ENCODE data around the gene TMED9.
A peak's percentile ranks its signal among the peaks of the same experiment; 100 is the strongest.

Gene TMED9

DNA sequence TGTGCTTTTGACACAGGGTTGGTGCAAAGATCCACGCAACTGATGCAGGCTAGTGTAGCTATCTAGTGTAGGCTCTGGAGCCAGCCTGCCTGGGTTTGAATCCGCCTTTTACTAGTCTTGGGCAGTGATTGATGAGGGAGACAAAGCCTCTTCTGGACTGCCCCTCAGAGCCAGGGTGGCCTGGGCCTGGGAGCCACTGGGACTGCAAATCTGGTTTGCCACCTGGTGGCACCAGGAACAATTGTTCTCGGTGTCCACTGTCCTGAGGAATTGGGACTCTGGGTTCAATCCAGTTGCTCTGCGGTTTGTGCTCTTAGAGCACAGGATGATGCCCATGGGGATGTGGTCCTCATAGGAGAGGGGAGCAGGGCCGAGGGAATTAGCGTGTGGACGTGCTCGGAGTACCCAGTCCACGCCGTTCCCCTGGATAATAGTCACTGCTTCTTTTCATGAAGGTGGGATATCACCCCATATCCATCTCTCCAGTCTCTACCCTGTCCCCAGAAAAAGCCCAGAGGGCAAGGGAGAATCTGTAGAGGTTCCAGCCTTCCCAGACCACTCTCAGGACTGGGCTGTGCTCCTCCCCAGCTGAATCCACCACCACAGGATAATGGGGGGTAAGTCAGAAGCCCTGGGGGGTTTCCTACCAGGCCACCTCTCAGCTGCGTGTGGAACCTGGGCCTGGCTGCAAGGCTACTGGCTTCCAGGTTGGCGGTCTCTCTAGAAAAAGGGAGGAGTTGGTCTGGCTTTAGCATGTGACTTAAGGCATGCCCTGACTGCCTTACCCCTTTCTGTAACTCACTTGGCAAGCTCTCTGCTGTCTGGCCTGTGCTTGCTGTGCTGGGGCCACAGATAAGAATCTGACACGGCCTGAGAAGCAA lies 9.8 kb downstream of the TMED9 start:
- H3K9me3 ChIP-seq (ENCODE audit: control insufficient read depth, low read length): no peaks in the 10 kb centered on the region
- H3K4me3 ChIP-seq (ENCODE audit: low read length): no peak overlapping the region
- H3K27me3 ChIP-seq (ENCODE audit: control insufficient read depth, insufficient read depth, low read length): no peaks in the 10 kb centered on the region
- no peaks in the 10 kb centered on the region for H3K36me3 ChIP-seq (ENCODE audit: control insufficient read depth, insufficient read depth, low read length)
- H3K9ac ChIP-seq (ENCODE audit: low read length): no peak overlapping the region
- H3K4me1 ChIP-seq (ENCODE audit: control insufficient read depth, insufficient read depth, low read length): peaks cover 28% of the 10 kb centered on the region

DNA sequence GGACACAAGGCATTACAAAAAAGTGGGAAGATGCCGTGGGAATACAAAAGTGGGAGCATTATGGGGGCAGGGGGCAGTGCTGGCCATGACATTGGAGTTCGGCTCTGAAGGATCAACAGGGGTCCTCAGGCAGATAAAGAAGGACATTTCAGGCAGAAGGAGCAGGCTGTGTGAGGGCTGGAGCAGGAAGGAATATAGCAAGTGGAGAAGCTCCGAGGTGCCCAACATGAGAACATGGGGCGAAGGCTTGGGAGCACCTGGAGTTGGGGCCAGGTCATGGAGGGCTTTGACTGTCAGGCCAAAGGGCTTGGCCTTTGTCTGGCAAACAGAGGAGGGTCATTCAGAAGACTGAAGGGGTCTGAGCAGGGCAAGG lies 10.4 kb downstream of the TMED9 start:
- Histone ChIP-seq H3K9ac (ENCODE audit: low read length) (no peak overlapping the region), H3K4me3 (ENCODE audit: low read length) (no peak overlapping the region), H3K4me1 (ENCODE audit: control insufficient read depth, insufficient read depth, low read length) (peaks cover 33% of the 10 kb centered on the region), H3K27me3 (ENCODE audit: control insufficient read depth, insufficient read depth, low read length) (no peaks in the 10 kb centered on the region), H3K9me3 (ENCODE audit: control insufficient read depth, low read length) (no peaks in the 10 kb centered on the region), H3K36me3 (ENCODE audit: control insufficient read depth, insufficient read depth, low read length) (no peaks in the 10 kb centered on the region)

DNA sequence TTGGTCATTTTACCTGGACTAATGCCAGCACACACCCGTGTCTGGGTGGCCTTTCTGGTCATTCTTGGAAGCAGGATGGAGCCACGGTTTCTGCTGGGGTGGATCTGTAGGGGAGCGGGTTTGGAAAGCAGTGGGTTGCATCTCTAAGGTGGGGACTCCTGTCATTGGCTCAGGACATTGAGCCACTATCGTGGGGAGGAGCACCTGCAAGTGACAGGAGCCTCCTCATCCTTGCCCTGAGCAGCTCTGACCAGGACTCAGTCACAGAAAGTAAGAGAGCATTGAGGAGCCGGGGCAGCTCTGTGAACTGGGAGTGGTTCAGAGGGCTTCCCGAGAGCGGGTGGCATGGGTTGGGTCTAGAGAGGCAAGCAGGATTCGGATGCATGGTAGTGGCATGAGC lies 11.6 kb downstream of the TMED9 start:
- Histone ChIP-seq H3K27me3 (ENCODE audit: control insufficient read depth, insufficient read depth, low read length) (no peaks in the 10 kb centered on the region), H3K36me3 (ENCODE audit: control insufficient read depth, insufficient read depth, low read length) (no peaks in the 10 kb centered on the region), H3K9ac (ENCODE audit: low read length) (no peak overlapping the region), H3K9me3 (ENCODE audit: control insufficient read depth, low read length) (no peaks in the 10 kb centered on the region), H3K4me3 (ENCODE audit: low read length) (no peak overlapping the region), H3K4me1 (ENCODE audit: control insufficient read depth, insufficient read depth, low read length) (peaks cover 37% of the 10 kb centered on the region)

DNA sequence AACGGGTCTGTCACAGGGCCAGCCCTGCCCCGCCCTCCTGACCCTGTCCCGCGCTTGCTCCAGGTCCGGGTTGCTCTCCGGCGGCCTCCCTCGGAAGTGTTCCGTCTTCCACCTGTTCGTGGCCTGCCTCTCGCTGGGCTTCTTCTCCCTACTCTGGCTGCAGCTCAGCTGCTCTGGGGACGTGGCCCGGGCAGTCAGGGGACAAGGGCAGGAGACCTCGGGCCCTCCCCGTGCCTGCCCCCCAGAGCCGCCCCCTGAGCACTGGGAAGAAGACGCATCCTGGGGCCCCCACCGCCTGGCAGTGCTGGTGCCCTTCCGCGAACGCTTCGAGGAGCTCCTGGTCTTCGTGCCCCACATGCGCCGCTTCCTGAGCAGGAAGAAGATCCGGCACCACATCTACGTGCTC lies 12.1 kb downstream of the TMED9 start:
- peaks cover 37% of the 10 kb centered on the region for H3K4me1 ChIP-seq (ENCODE audit: control insufficient read depth, insufficient read depth, low read length)

DNA sequence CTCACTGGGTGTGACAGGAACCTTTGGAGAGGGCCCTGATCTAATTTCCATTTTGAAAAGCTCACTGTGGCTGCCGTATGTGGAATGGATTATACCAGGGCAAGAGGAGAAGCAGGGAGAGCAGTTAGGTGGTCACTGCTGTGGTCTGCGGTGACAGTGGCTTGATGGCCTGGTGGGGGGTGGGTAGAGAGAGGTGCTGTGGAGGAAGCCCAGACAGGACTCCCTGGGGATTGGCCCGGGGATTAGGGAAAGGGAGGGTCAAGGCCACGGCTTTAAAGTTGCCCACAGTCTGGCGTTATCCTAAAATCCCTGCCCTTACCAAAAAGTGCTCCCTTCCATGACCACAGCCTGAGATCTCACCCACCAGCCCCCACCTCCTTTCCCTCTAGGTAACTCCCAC lies 12.7 kb downstream of the TMED9 start:
- peak overlapping the region; percentile 36 for H3K9ac ChIP-seq (ENCODE audit: low read length)
- no peaks in the 10 kb centered on the region for H3K36me3 ChIP-seq (ENCODE audit: control insufficient read depth, insufficient read depth, low read length)
- no peaks in the 10 kb centered on the region for H3K9me3 ChIP-seq (ENCODE audit: control insufficient read depth, low read length)
- H3K4me1 ChIP-seq (ENCODE audit: control insufficient read depth, insufficient read depth, low read length): peaks cover 37% of the 10 kb centered on the region
- no peak overlapping the region for H3K4me3 ChIP-seq (ENCODE audit: low read length)
- no peaks in the 10 kb centered on the region for H3K27me3 ChIP-seq (ENCODE audit: control insufficient read depth, insufficient read depth, low read length)

More for the DNA sequence above, 12.1 kb downstream of the TMED9 start:
- no peaks in the 10 kb centered on the region for H3K9me3 ChIP-seq (ENCODE audit: control insufficient read depth, low read length)
- H3K36me3 ChIP-seq (ENCODE audit: control insufficient read depth, insufficient read depth, low read length): no peaks in the 10 kb centered on the region
- no peak overlapping the region for H3K9ac ChIP-seq (ENCODE audit: low read length)
- H3K27me3 ChIP-seq (ENCODE audit: control insufficient read depth, insufficient read depth, low read length): no peaks in the 10 kb centered on the region
- no peak overlapping the region for H3K4me3 ChIP-seq (ENCODE audit: low read length)

DNA sequence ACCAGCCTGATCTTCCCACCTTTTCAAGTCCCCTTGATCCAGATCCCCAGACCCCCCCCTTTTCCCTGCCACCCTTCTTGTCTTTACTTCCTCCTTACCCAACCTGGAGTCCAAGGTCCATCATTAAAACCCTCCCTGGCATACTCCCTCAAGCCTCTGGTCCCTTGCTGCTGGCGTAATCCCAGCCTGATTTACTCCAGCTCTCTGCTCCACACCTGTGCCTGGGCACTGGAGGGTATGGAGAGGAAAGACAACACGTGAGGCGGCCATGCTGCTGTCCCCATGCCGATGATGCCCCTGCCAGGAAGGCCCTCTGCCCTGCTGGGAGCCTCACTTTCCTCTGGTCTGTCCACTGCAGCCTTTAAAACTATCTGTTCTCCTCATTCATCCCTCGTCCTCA lies 13.1 kb downstream of the TMED9 start:
- Histone ChIP-seq H3K27me3 (ENCODE audit: control insufficient read depth, insufficient read depth, low read length) (no peaks in the 10 kb centered on the region), H3K36me3 (ENCODE audit: control insufficient read depth, insufficient read depth, low read length) (no peaks in the 10 kb centered on the region), H3K4me3 (ENCODE audit: low read length) (no peak overlapping the region), H3K9me3 (ENCODE audit: control insufficient read depth, low read length) (no peaks in the 10 kb centered on the region), H3K9ac (ENCODE audit: low read length) (peak overlapping the region; percentile 36), H3K4me1 (ENCODE audit: control insufficient read depth, insufficient read depth, low read length) (peaks cover 37% of the 10 kb centered on the region)

DNA sequence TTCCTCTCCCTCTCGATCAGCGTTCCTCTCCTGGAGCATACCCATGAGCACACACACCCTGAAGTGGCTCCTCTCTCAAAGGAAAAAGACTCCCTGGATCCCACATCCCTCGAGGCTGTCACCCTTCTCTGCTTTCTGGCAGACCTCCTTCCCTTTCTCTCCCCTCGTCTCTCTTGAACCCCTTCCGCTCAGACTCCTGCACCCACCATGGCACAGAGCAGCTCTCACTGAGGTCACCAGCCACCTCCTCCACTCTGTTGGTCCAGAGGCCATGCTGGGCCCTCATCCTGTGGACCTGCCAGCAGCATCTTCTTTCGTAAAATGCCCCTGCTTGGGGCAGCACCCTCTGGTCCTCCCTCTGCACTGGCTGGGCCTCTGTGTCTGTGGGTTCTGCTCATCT lies 13.7 kb downstream of the TMED9 start:
- H3K4me1 ChIP-seq (ENCODE audit: control insufficient read depth, insufficient read depth, low read length): peaks cover 35% of the 10 kb centered on the region
- no peaks in the 10 kb centered on the region for H3K36me3 ChIP-seq (ENCODE audit: control insufficient read depth, insufficient read depth, low read length)
- H3K9me3 ChIP-seq (ENCODE audit: control insufficient read depth, low read length): no peaks in the 10 kb centered on the region
- no peaks in the 10 kb centered on the region for H3K27me3 ChIP-seq (ENCODE audit: control insufficient read depth, insufficient read depth, low read length)
- H3K4me3 ChIP-seq (ENCODE audit: low read length): no peak overlapping the region
- no peak overlapping the region for H3K9ac ChIP-seq (ENCODE audit: low read length)

DNA sequence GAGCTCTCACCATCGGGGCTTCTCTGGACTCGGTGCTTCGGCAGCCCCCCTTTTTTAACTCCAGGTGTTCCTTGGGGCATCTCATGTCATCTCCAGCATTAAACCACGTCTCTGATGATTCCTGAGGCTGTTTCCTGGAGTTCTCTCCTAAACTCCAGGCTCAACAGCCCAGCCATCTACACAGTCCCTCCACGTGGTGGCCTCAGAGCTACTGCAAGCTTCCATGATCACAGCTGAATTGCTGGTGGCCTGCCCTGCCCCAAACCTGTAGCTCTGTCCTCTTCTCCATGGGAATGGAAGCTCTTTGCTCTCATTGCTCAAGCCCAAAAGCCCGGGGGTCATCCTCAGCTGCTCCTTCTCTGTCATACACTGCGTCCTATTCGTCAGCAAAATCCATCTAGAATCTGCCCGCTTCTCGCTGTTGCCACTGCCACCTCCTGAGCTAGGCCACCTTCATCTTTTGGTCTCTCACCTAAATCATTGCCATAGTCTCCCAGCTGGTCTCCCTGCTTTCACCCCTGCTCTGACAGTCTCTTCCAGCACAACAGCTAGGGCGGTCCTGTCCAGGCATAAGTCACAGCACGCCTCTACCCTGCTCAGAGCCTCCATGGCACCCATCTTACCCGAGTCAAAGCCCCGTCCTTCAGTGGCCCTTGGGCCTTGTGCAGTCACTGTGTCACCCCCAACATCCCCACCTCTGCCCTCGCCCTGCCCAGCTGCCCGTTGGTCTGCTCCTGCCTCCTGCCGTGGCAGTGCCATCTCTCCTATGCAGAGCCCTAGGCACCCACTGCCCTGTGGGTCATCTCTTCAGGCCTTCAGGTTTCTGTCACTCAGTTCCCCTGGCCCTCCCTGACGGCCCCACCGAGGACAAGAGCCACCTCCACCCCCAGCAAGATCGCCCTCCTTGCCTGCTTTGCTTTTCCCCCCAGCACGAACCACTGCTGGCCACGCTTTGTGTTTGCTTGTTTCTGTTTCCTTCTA lies 14.4 kb downstream of the TMED9 start:
- H3K27me3 ChIP-seq (ENCODE audit: control insufficient read depth, insufficient read depth, low read length): no peaks in the 10 kb centered on the region
- peaks cover 28% of the 10 kb centered on the region for H3K4me1 ChIP-seq (ENCODE audit: control insufficient read depth, insufficient read depth, low read length)
- no peak overlapping the region for H3K4me3 ChIP-seq (ENCODE audit: low read length)
- no peaks in the 10 kb centered on the region for H3K36me3 ChIP-seq (ENCODE audit: control insufficient read depth, insufficient read depth, low read length)
- H3K9ac ChIP-seq (ENCODE audit: low read length): no peak overlapping the region
- no peaks in the 10 kb centered on the region for H3K9me3 ChIP-seq (ENCODE audit: control insufficient read depth, low read length)

DNA sequence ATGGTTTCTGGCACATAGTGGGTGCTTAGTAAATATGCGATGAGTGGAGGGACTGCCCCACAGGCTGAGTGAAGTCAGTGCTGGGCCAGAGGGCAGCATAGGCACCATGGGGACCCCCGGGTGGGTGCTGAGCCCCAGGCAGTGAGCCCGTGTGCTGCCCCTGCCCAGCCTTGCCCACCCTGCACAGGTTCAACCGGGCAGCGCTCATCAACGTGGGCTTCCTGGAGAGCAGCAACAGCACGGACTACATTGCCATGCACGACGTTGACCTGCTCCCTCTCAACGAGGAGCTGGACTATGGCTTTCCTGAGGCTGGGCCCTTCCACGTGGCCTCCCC lies 15.1 kb downstream of the TMED9 start:
- Histone ChIP-seq H3K4me1 (ENCODE audit: control insufficient read depth, insufficient read depth, low read length) (peaks cover 23% of the 10 kb centered on the region), H3K36me3 (ENCODE audit: control insufficient read depth, insufficient read depth, low read length) (no peaks in the 10 kb centered on the region), H3K9ac (ENCODE audit: low read length) (no peak overlapping the region), H3K9me3 (ENCODE audit: control insufficient read depth, low read length) (no peaks in the 10 kb centered on the region), H3K4me3 (ENCODE audit: low read length) (no peak overlapping the region), H3K27me3 (ENCODE audit: control insufficient read depth, insufficient read depth, low read length) (no peaks in the 10 kb centered on the region)

DNA sequence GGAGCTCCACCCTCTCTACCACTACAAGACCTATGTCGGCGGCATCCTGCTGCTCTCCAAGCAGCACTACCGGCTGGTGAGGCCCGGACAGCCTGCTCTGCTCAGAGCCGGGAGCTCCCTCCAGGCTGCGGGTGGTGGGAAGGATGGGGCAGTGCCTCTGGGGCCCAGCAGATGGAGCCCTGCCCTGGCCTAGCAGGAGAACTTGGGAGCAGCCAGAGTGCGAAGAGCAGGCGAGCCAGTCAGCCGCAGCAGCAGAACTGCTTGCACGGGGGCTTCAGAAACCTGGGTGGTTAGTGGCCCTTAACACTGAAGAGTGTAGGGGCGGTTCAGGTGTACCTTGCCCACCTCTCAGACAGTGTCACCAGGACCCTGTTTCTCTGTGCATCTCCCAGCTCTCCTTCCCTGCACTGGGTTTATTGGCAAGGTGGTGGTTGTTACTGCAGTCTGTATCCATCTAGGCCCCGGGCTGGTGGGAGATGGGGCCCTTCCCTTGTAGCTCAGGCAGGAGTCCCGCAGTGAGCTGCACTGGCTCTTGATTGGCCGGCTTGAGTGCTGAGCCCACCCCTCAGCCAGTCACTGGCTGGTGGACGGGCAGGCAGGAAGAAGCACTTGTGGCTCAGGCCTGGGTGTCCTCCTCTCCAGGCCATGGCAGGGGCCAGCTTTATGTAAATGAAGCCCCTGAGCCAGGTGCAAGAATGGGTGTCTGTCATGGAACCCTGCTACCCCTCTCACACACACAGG lies 15.6 kb downstream of the TMED9 start:
- no peaks in the 10 kb centered on the region for H3K27me3 ChIP-seq (ENCODE audit: control insufficient read depth, insufficient read depth, low read length)
- H3K9me3 ChIP-seq (ENCODE audit: control insufficient read depth, low read length): no peaks in the 10 kb centered on the region
- peaks cover 23% of the 10 kb centered on the region for H3K4me1 ChIP-seq (ENCODE audit: control insufficient read depth, insufficient read depth, low read length)
- H3K4me3 ChIP-seq (ENCODE audit: low read length): no peak overlapping the region
- no peak overlapping the region for H3K9ac ChIP-seq (ENCODE audit: low read length)
- no peaks in the 10 kb centered on the region for H3K36me3 ChIP-seq (ENCODE audit: control insufficient read depth, insufficient read depth, low read length)

DNA sequence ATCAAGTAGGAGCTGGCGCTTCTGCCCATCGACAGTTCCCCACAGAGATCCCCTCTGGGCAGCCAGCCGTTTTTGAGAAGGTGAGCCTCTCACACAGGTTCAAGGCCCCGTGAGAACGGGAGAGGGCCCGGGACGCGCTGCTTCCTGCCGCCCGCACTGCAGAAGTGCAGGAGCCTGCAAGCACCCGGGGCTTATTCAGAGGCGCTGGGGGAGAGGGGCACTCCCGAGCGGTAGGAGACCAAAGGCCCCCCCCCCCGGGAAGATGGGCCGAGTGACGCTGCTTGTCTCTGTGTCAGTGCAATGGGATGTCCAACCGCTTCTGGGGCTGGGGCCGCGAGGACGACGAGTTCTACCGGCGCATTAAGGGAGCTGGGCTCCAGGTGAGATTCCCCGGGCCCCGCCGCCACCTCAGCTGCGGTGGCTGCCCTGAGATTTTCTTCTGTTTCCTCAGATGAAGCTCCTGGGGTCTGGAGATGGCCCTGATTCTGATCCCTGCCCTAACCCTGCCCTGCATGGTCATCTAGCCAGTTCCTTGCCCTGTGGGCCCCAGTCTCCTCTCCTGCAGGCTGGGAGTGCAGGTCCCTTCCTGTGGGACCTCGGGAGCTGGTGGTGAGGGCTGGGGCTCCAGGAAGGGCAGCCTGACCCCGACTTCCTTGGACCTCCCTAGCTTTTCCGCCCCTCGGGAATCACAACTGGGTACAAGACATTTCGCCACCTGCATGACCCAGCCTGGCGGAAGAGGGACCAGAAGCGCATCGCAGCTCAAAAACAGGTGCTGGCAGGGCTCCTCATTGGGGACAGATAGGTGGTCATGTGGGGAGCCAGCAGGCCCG lies 16.5 kb downstream of the TMED9 start:
- Histone ChIP-seq H3K4me3 (ENCODE audit: low read length) (no peak overlapping the region), H3K27me3 (ENCODE audit: control insufficient read depth, insufficient read depth, low read length) (no peaks in the 10 kb centered on the region), H3K36me3 (ENCODE audit: control insufficient read depth, insufficient read depth, low read length) (no peaks in the 10 kb centered on the region), H3K4me1 (ENCODE audit: control insufficient read depth, insufficient read depth, low read length) (peaks cover 23% of the 10 kb centered on the region), H3K9me3 (ENCODE audit: control insufficient read depth, low read length) (no peaks in the 10 kb centered on the region), H3K9ac (ENCODE audit: low read length) (no peak overlapping the region)

Data from mucosa of stomach (tissue), 1 donor.